Measurements from ENCODE around the gene GDF2. TPM values are rescaled to one million over a fixed set of nuclear protein-coding genes. Genes with fewer than 3 reads are reported as not detected.

GDF2 gene
- polyA plus RNA-seq, 12 donors, result not detected

GRCh38 chr10:47351899-47352815 lies 29.9 kb downstream of the GDF2 start:
- DNase-seq, result no peak

- no peak for DNase-seq
Measured at GRCh38 chr10:47353351-47353750, 31.1 kb downstream of the GDF2 start.

- DNase-seq, result no peak
Measured at GRCh38 chr10:47354165-47354564, 31.9 kb downstream of the GDF2 start.

GRCh38 chr10:47354900-47355299 lies 32.6 kb downstream of the GDF2 start:
- DNase-seq, result no peak

- DNase-seq, result no peak
Measured at GRCh38 chr10:47356708-47357107, 34.5 kb downstream of the GDF2 start.

GRCh38 chr10:47357131-47357582 lies 34.9 kb downstream of the GDF2 start:
- DNase-seq, result no peak

GRCh38 chr10:47357911-47358310 lies 35.7 kb downstream of the GDF2 start:
- no peak for DNase-seq

- DNase-seq, result no peak
Measured at GRCh38 chr10:47358457-47358856, 36.2 kb downstream of the GDF2 start.

- no peak for DNase-seq
Measured at GRCh38 chr10:47359101-47359500, 36.8 kb downstream of the GDF2 start.

- no peak for DNase-seq
Measured at GRCh38 chr10:47359626-47360418, 37.6 kb downstream of the GDF2 start.

GRCh38 chr10:47360419-47361040 lies 38.3 kb downstream of the GDF2 start:
- DNase-seq, result no peak

GRCh38 chr10:47361293-47361692 lies 39.0 kb downstream of the GDF2 start:
- no peak for DNase-seq

- DNase-seq, result no peak
Measured at GRCh38 chr10:47362199-47362598, 39.9 kb downstream of the GDF2 start.

- no peak for DNase-seq
Measured at GRCh38 chr10:47363781-47364180, 41.5 kb downstream of the GDF2 start.

GRCh38 chr10:47364366-47364765 lies 42.1 kb downstream of the GDF2 start:
- no peak for DNase-seq

- DNase-seq, result no peak
Measured at GRCh38 chr10:47364911-47365310, 42.7 kb downstream of the GDF2 start.

GRCh38 chr10:47365431-47366180 lies 43.4 kb downstream of the GDF2 start:
- no peak for DNase-seq

- no peak for DNase-seq
Measured at GRCh38 chr10:47366181-47366631, 44.0 kb downstream of the GDF2 start.

- no peak for DNase-seq
Measured at GRCh38 chr10:47366731-47367460, 44.6 kb downstream of the GDF2 start.

- DNase-seq, result no peak
Measured at GRCh38 chr10:47367646-47368045, 45.4 kb downstream of the GDF2 start.
